Loucy (cell line): ENCODE measurements around the gene ZFAND3.

Experiments used
- EZH2phosphoT487 ChIP-seq: fragments of 200-600 bp; IDR thresholded peaks from 2 replicates; pipeline ENCODE4 v1.6.1; 2018; ENCODE audit warnings: antibody characterized with exemption, mild to moderate bottlenecking, moderate library complexity, borderline replicate concordance
- TF ChIP-seq, protein P1 (sequence below): fragments of 200-600 bp; sonication (generic); conservative IDR thresholded peaks from 2 replicates; pipeline ENCODE4 v1.5.1; 2014; ENCODE audit warnings: mild to moderate bottlenecking, antibody characterized with exemption, low read length

GRCh38 chr6:37845930-37846329 is 26.4 kb downstream of the ZFAND3 start:
- TF ChIP-seq, protein P1, sequence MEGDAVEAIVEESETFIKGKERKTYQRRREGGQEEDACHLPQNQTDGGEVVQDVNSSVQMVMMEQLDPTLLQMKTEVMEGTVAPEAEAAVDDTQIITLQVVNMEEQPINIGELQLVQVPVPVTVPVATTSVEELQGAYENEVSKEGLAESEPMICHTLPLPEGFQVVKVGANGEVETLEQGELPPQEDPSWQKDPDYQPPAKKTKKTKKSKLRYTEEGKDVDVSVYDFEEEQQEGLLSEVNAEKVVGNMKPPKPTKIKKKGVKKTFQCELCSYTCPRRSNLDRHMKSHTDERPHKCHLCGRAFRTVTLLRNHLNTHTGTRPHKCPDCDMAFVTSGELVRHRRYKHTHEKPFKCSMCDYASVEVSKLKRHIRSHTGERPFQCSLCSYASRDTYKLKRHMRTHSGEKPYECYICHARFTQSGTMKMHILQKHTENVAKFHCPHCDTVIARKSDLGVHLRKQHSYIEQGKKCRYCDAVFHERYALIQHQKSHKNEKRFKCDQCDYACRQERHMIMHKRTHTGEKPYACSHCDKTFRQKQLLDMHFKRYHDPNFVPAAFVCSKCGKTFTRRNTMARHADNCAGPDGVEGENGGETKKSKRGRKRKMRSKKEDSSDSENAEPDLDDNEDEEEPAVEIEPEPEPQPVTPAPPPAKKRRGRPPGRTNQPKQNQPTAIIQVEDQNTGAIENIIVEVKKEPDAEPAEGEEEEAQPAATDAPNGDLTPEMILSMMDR, result no peak
- TF ChIP-seq EZH2phosphoT487, result no peak
